ENCODE results near the gene GPR4. TPM values are rescaled to one million over a fixed set of nuclear protein-coding genes. Genes with fewer than 3 reads are reported as not detected.

Gene GPR4
- total RNA-seq, 1 experiment from 2014 or later = 0.07 TPM

DNA sequence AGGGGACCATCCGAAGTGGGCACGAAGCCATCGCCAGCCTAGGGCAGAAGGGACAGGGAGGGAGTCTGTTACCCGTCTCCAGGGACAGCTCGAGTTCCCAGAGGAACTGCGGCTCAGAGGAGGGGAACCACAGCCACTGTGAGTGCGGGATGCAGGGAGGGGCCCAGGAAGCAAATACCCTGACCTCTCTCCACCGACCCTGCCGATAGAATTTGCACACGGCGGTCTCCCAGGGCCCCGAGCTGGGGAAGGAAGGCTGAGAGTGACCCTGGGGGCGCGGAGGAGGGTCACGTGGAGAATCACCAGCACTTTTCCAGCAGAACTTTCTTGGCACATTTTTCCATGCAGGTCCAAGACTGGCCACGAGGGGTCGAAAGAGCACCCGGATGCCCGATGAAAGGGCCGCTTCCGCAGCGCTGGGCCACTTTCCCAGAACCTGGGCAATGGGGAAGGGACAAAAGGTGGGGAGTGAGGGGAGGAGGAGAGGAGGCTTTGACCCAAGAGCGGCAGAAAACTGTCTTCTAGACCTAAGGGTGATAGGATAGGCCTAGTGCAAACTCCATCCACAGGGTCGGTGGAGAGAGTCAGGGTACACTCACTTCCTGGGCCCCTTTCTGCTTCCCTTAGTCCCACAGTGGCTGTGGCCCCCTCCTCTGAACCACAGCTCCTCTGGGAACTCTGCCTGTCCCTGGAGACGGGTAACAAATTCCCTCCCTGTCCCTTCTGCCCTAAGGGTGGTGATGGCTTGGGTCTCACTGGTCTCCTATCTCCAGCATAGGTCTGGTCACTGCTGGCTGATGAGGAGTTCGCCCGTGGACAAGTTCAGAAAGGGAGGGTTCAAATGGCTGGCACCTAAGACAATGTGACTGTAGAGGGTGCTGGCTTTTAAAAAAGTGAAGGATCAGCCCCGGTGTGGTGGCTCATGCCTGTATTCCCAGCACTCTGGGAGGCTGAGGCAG lies 5.3 kb upstream of the GPR4 start:
- Histone ChIP-seq H3K9ac (ENCODE audit: extremely low read depth, insufficient read length, low read length) (peak overlapping the region; percentile 27), H2BK120ac (ENCODE audit: low read depth, low read length, poor library complexity, severe bottlenecking) (no peak overlapping the region), H2BK15ac (ENCODE audit: low read depth, low read length) (no peak overlapping the region), H4K20me1 (ENCODE audit: control insufficient read depth, insufficient read depth, insufficient read length) (no peaks in the 10 kb centered on the region), H3K14ac (ENCODE audit: insufficient read depth, low read length) (0 out of 2 replicates have a peak overlapping the region, but pooled peaks have one; percentile 4), H3T11ph (ENCODE audit: low read length) (no peak overlapping the region), H3K4me2 (ENCODE audit: insufficient read depth, insufficient read length, low read length) (peak overlapping the region; percentile 54), H3K18ac (ENCODE audit: insufficient read length, low read depth, low read length) (peak overlapping the region; percentile 38), H3K23me2 (ENCODE audit: insufficient read length, low read depth, low read length, poor library complexity, severe bottlenecking) (peaks cover 3% of the 10 kb centered on the region), H2BK5ac (ENCODE audit: insufficient read length, low read length) (no peak overlapping the region), H4K91ac (ENCODE audit: insufficient read length, low read depth, low read length) (no peak overlapping the region), H3K27ac (ENCODE audit: insufficient read length, low read depth, low read length) (no peak overlapping the region), H2AFZ (ENCODE audit: low read length) (no peak overlapping the region), H3K4ac (ENCODE audit: low read depth, low read length) (no peak overlapping the region), H3K23ac (ENCODE audit: insufficient read length, low read depth, low read length) (no peak overlapping the region), H3K27me3 (ENCODE audit: insufficient read depth, low read length) (no peaks in the 10 kb centered on the region; the same call in 1 of the 2 replicates), H3K79me1 (ENCODE audit: insufficient read depth, low read depth, low read length, poor library complexity, severe bottlenecking) (no peaks in the 10 kb centered on the region), H2BK12ac (ENCODE audit: insufficient read length, low read depth, low read length) (no peak overlapping the region), H4K8ac (replicated peaks; ENCODE audit: insufficient read length, low read depth, low read length) (no peak overlapping the region), H3K56ac (ENCODE audit: insufficient read length, low read depth, low read length) (no peak overlapping the region), H3K9me3 (ENCODE audit: control insufficient read depth, low read depth, low read length) (no peaks in the 10 kb centered on the region), H2BK20ac (ENCODE audit: low read depth, low read length, poor library complexity, severe bottlenecking) (no peak overlapping the region), H2AK5ac (ENCODE audit: insufficient read length, low read length) (no peak overlapping the region), H3K4me1 (ENCODE audit: insufficient read depth, low read length) (no peaks in the 10 kb centered on the region), H4K5ac (ENCODE audit: insufficient read length, low read depth, low read length) (no peak overlapping the region), H3K79me2 (ENCODE audit: insufficient read depth, low read length) (no peaks in the 10 kb centered on the region)
- Mint-ChIP-seq H3K4me1 (peaks cover 9% of the 10 kb centered on the region in 2 experiments), H3K4me3 (peak overlapping the region; percentile 63 to 76), H3K9me3 (peaks cover 0 to 8% of the 10 kb centered on the region in 2 experiments; a peak in 2 of 5 replicates), H3K27ac (peak overlapping the region in 2 of 3 experiments; percentile 52 to 97; a peak in 4 of 7 replicates), H3K27me3 (ENCODE audit: low read depth) (peaks cover 14% of the 10 kb centered on the region), H3K36me3 (ENCODE audit: insufficient read depth in 1 of 3, low read depth in 3 of 3) (peaks cover 14 to 25% (median 20%) of the 10 kb centered on the region in 3 experiments)
- DNase-seq = peak; percentile 90
- TF ChIP-seq, protein P1, sequence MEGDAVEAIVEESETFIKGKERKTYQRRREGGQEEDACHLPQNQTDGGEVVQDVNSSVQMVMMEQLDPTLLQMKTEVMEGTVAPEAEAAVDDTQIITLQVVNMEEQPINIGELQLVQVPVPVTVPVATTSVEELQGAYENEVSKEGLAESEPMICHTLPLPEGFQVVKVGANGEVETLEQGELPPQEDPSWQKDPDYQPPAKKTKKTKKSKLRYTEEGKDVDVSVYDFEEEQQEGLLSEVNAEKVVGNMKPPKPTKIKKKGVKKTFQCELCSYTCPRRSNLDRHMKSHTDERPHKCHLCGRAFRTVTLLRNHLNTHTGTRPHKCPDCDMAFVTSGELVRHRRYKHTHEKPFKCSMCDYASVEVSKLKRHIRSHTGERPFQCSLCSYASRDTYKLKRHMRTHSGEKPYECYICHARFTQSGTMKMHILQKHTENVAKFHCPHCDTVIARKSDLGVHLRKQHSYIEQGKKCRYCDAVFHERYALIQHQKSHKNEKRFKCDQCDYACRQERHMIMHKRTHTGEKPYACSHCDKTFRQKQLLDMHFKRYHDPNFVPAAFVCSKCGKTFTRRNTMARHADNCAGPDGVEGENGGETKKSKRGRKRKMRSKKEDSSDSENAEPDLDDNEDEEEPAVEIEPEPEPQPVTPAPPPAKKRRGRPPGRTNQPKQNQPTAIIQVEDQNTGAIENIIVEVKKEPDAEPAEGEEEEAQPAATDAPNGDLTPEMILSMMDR (conservative IDR thresholded peaks at IDR 0.05) = peak; percentile 83
- WGBS (ENCODE audit: extremely low coverage, insufficient read length, low lambda C conversion rate) = no CpG with 5 or more reads among the region's 28 CpGs
